Head of caudate nucleus (tissue), 42 donors: ENCODE results near the gene GTPBP2.
"Not testable (repeated sequence)": the region's sequence is repeated elsewhere in the genome, so short reads cannot be mapped to it uniquely, and the experiment has no call there.

ENCODE experiments used
- DNase-seq, 42 donors: peaks; one replicate each; pipeline versions ENCODE4 v3.0.0 to v3.0.0-alpha.2; 2020 to 2021; ENCODE audit warnings: mixed read lengths in 7 of 42
- intact Hi-C: fragments of 100-400 bp; cut with DNase I; formaldehyde crosslinking; loops from one replicate; pipeline ENCODE4 v1.15.0; 2022

The GTPBP2 gene

GRCh38 chr6:43606019-43606418 lies 23.0 kb downstream of the GTPBP2 start:
- intact Hi-C loops: no loop called here
- DNase-seq: no peak

- intact Hi-C loops: no loop called here
- DNase-seq: no peak
These were observed 24.9 kb downstream of the GTPBP2 start for GRCh38 chr6:43604174-43604573.

DNA sequence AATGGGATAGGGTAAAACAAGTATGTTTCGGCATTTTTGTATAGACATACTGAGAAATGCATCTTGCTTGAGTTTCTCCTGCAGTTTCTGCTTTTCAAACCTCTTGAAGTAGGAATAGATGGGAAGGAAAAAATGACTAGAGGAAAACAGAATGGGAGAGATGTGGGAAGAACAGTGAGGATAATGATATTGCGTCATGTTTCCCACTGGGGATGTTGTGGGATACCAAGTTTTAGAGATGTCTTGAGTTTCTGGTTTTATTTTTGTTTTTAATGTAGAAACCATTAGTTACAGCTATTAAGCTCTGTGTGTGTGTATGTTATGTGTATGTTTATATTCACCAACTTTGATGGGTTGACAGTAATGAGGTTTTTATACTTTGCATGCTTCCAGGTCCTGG lies 28.5 kb downstream of the GTPBP2 start:
- DNase-seq: no peak
- intact Hi-C loops: no loop called here

- no peak for DNase-seq
- intact Hi-C loops: no loop called here
These were observed 35.1 kb downstream of the GTPBP2 start for GRCh38 chr6:43593938-43594337.

GRCh38 chr6:43589564-43589963 lies 39.5 kb downstream of the GTPBP2 start:
- DNase-seq, intact Hi-C loops: not testable (repeated sequence)

DNA sequence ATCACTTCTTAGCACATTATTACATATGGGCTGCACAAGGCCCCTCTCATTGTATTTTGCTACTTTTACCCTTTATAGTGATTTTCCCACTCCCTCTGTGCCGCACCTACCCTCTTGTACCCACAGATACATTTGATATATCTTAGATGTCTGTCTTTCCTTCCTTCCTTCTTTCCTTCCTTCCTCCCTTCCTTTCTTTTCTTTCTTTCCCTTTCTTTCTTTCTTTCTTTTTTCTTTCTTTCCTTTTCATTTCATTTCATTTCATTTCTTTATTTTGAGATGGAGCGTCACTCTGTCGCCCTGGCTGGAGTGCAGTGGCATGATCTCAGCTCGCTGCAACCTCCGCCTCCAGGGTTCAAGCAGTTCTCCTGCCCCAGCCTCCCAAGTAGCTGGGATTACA lies 40.9 kb downstream of the GTPBP2 start:
- intact Hi-C loops: no loop called here
- DNase-seq: no peak

- intact Hi-C loops: no loop called here
- no peak for DNase-seq
These were observed 44.0 kb downstream of the GTPBP2 start for GRCh38 chr6:43584892-43585570.

- no peak for DNase-seq
- intact Hi-C loops: no loop called here
These were observed 46.2 kb downstream of the GTPBP2 start for GRCh38 chr6:43582911-43583310.

DNA sequence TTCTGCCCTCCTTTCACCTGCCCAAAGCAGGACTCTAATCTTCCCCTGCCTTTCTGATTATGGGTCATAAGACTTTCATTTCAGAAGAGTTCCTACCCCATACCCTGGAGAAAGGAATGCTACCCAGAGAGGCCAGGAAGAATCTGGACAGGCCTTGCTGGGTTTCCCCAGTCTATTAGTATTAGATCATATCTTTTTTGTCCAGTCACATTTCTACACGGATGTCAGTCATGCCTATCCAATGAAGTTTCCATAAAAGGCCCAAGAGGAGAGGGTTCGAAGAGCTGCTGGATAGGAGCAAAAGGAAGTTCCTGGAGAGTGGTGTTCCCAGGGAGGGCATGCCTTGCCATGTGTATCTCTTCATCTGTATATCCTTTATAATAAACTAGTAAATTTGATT lies 49.9 kb downstream of the GTPBP2 start:
- DNase-seq: no peak
- intact Hi-C loops: no loop called here

- intact Hi-C loops: no loop called here
- no peak for DNase-seq
These were observed 50.3 kb downstream of the GTPBP2 start for GRCh38 chr6:43578748-43579147.

DNA sequence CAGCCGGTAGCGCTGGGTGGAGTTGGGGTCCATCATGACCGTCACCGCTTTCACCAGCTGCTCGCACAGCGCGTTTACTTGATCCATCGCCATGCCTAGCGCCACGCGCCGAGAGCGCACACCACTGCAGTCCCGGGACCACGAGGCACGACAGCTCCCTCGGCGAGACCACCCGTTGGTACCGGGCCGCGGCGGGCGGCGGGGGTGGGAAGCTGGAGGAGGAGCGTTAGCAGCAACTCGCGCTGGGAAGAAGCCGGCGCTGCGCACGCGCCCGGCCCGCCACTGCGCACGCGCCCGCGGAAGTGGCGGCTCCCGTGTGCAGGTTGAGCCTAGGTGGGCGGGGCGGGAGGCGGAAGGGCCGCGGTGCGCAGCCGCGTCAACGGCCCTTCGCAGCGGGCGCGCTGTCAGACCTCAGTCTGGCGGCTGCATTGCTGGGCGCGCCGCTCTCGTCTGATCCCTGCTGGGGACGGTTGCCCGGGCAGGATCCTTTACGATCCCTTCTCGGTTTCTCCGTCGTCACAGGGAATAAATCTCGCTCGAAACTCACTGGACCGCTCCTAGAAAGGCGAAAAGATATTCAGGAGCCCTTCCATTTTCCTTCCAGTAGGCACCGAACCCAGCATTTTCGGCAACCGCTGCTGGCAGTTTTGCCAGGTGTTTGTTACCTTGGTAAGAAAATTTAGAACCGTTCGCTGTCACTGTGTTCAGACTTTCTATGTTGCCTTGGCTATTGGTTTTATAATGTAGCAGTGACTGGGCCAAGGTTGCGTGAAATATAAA lies 53.1 kb downstream of the GTPBP2 start, which contains the start of the genes POLH and XPO5:
Gene POLH, plus strand, starts transcription at position 414 of the 780 bp plus-strand sequence. CDS start 6,135 bp downstream, outside the sequence.
Gene XPO5, minus strand, starts transcription at position 267 of the 780 bp plus-strand sequence. Its CDS starts 174 bp downstream, at position 93.
- DNase-seq: peak; percentile 73 to 95 (median 88)
- intact Hi-C loops: no loop called here

DNA sequence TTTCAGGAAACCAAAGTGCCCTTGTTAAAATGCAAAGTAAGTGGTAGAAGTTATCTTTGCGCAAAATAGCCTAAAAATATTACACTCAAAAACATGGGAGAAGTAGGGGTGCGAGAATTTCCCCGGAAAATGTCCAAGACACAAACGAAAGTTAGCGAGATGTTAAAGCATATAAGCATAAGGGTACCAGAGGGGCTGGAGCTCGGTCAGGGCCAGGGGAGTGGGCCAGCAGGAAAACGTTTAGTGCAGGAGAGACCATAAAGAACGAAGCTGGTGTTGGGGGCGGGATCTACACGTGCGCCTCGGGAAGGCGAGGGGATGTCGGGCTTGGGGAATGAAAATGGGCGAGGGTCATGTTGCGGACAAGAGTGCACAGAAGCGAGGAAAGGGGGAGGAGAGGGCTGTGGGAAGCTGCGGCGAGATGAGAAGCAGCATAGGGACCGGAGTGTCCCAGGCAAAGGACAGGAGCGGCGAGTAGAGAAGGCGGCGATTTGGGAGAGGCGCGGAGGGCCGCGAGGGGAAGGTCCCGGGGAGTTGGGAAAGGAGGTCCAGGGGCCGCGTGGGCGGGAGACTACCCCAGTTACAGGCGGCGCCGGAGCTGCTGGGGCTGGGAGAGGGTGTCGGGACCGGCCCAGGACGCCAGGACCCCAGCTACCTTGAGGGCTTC lies 53.8 kb downstream of the GTPBP2 start:
- DNase-seq: peak in 27 of 42 donors; percentile 3 to 67 (median 29)
- intact Hi-C loops: no loop called here

DNA sequence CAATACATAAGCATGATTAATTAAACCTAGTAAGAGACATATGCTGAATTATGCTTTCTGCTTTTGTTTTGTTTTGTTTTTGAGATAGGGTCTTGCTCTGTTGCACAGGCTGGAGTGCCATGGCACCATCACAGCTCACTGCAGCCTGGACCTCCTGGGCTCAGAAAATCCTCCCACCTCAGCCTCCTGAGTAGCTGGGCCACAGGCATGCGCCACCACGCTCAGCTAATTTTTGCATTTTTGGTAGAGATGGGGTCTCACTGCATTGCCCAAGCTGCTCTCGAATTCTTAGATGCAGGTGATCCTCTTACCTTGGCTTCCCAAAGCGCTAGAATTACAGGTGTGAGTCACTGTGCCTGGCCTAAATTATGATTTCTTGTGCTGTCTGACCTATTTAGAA lies 57.0 kb downstream of the GTPBP2 start:
- intact Hi-C loops: no loop called here
- peak in 6 of 42 donors; percentile 10 to 44 (median 14) for DNase-seq

DNA sequence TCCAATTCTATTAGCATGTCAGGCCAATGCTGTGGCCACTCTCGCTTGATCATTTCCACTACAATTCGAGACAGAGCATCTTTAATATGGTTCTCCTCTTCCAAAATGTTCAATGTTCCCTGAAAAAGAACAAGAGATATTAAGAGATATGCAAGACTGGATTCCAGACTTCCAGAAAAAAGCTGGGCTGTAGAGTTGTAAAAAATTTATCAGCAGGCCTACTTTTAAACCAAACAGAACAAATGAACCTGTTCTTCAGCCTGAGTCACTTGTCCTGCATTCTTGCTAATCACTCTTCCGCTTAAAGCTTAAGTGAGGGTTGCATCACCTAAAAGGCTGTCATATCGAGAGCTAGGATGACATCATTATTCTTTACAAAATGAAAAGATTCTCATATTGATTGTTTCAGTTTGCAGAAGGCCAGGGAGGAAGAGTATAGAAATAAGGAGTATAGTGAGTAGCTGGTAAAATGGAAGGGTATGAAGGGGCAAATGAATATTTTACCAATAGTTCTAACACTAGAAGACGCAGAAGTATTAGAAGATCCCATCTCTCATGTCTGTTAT lies 58.1 kb downstream of the GTPBP2 start:
- peak in 1 of 42 donors; percentile 12 for DNase-seq
- intact Hi-C loops: no loop called here
